LoVo (cell line): Measurements from ENCODE around the gene TEC.

Source experiments
- DNase-seq: peaks from one replicate; pipeline ENCODE4 v3.0.0-alpha.2; 2016; ENCODE audit warnings: low spot score

The TEC gene

DNA sequence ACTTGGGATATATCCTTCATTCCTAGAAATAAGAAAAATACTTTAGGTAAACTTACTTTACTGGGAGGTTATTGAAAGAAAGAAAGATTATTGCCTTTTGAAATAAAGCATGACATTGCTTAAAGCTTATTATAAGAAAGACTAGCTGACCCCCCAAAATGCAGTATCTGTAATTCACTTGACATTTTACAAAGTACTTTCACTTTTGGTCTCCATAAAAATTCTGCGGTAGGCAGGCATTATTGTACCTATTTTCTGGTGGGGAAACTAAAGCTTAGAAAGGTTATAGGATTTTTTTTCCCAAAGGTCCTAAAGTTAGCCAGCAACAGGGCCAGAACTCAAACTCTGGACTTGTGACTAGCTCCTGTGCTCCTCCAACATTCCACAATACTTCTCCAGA, 105.9 kb downstream of the TEC start:
- DNase-seq = no peak

DNA sequence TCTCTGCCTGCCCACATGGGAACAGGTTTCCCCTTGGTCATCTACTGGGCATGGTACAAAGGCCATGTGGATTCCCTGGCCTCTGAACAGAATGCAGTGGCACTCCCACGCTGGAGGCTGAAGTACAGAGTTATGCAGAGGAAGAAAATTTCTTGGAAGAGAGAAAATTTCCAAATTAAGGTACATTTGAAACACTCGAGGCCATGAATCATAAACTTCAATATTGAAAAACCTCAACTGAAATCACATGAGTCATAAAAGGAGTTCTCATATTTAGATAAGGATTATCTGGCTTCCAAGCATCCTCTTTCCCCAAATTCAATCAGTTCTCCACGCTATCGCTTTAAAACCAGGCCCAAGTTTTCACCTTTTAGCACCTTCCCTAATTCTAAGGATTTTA, 107.5 kb downstream of the TEC start:
- DNase-seq = no peak

DNA sequence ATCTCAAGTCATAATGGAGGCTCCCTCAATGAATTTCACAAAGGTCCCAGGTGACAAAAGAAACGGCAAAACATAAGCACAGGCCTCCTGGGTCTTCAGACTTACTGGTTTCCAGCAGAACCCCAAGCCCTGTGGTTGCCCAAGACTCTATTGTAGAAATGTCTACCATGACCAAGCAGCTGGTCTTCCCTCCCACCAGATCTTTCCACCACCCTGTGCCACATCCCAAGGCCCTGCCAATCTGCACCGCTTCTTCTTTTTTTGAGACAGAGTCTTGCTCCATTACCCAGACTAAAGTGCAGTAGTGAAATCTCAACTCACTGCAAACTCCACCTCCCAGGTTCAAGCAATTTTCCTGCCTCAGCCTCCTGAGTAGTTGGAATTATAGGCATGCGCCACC, 112.4 kb downstream of the TEC start:
- no peak for DNase-seq

DNA sequence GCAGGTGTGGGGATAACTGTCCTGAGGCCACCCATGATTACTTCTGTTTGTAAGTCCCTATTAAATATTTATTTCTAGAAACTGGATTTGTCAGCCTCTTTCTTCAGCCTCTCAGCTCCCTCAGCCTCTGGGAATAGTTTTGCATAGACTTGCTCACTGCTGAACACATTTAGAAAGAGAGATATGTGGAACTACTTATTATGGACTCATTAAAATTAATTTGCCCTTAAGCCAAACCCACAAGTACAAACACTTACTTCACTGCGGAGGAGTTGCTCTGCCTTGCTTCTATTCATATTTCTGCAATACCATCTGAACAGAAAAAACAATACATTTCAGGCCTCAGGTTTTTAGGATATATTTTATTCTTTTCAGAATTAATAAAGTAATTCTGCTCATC, 113.2 kb downstream of the TEC start:
- no peak for DNase-seq

DNA sequence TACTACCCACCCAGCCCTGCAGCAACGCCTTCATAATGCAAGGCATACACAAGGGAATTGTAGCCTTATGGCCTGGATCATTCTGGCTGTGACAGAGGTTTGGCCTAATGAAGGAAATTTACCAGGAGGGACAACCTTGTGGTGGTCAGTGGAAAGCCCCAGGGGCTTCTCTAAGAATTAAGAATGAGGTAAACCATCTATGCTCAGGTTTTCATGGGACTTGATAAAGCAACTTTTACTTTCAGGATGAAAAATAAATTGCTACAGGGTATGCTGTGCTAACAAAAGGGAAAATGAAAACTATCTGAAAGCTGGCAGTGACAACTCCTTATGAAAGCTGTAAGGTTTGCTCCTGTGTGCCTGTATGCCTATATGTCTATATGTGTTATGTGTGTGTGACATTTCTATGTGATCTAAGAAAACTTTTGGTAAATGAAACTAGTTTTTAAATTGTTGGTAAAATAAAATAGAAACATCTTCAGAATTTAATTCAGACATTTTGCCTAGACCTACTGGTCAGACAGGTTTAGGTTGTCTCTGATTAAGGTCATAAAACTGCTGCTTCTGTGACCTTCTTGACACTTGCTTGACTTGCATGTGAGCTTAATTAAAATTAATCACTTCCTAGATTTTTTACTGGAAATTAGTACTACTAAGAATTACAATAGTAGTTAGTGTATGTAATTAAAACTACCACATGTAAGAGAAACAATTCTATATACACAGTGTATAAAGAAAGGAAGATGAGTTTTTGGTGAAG, 115.7 kb downstream of the TEC start:
- no peak for DNase-seq

DNA sequence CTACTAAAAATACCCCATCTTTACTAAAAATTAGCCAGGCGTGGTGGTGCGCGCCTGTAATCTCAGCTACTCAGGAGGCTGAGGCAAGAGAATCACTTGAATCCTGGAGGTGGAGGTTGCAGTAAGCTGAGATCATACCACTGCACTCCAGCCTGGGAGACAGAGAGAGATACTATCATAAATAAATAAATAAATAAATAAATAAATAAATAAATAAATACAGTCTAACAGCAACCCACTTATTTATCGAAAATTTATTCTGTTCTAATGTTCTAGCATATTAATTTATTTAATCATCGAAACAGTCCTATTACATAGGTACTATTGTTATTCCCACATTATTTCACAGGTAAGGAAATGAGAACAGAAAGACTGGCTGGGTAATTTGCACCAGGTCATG, 117.4 kb downstream of the TEC start:
- no peak for DNase-seq

DNA sequence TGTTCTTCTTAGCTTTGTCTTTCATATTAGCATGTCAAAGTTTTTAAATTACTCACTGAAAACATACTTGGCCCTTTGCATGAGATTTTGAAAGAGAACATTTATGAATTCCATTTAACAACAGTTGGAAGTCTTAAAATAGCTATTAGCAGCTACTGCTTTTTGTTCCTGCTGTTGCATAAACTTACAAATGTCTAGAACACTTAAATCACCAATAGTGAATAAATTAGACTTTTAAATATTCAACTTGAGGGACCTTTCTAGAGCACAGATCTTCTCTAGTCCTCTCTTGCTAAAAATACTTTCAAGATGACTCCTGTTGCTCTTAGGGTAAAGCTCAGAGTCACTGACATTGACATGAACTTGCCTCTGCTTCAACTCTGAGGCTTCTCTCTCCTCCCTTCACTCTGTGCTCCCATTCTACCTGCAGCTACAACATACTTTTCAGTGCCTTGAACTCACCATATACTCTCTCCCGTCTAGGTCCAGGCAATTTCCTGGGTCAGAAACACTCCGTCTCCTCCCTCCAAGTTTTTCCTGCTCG, 119.7 kb downstream of the TEC start:
- DNase-seq = no peak

DNA sequence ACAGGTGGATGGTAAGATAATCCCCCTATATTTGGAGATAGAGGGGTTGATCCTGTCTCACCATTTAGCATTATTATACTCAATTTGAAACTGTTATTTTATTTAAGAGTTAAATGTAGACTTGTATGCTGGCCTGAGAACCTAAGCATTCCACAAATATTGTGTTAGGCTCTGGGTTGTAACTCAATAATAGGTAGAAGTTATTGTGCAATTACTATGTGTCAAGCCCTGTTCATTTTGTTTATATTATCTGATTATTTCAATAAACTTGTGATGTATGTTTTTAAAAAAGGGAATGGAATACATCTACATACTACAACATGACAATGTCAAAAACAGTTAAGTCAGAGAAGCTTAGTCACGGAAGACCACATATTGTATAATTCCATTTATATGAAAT, 122.0 kb downstream of the TEC start:
- no peak for DNase-seq

DNA sequence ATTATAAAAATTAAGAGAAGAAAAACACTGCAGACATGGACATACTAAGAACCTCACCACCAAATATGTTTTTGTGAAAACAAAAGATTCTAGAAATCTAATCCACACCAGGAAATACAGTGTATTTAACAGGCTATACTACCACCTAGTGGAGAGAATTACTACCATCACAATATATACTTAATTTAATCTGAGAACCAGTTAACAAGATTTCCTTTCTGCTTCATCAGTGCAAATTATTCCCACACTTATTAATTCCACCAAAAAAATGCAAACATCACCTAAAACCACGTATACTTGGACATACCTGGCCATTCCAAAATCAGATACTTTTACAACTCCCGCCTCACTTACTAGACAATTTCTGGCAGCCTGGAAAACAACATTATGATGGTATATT, 128.6 kb downstream of the TEC start:
- peak; percentile 43 for DNase-seq

DNA sequence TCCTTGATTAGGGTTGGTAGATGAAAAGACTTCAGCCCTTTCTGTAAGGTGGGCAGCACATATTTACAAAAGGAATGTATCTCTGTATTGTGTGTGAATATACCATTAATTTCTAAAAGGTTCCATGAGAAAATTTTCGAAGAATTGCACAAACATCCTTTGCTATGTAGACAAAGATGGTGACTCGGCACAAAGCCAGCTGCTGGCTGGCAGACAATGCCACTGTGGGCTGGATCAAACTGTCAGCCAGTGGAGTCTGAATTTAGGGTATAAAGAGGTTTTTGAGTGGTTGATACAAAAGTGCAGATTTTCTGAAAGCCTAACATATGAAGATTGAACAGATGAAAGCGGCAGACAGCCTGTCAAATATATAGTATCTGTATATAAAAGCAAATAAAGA, 129.9 kb downstream of the TEC start:
- no peak for DNase-seq

DNA sequence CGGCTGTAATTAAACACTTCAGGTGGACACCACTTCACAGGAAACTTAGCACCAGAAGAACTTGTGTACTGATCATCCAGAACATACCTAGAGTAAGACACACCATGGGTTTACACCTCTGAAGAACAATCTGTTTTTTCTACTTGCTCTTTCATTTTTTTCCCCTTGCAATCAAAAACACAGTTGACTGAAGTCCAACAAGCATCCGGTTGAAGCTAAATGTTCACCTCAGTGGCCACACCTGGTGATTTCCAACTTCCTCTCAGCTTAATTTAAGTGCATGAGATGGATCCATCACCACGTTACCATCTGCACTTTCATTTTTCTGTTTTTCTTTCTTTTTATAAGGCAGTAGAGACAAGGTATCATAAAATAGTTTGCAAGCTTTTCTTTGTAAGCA, 130.7 kb downstream of the TEC start:
- DNase-seq = no peak

DNA sequence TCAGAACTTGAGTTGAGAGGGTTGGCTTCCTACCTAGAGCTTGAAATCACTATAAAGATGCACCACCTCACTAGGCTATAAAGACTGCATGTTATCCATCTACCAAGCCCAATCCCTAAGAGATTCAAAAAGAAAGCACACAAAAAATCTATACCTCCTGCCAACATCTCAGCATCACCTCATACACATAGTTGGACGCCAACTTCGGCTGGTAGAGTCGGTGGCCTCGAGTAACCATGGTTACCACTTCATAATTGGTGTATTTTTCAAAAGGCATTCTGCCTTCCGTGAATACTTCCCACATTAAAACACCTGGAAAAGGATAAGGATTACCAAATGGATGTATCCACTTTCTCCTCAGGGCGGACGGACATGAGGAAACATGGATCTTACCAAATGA, 131.1 kb downstream of the TEC start:
- DNase-seq = no peak

DNA sequence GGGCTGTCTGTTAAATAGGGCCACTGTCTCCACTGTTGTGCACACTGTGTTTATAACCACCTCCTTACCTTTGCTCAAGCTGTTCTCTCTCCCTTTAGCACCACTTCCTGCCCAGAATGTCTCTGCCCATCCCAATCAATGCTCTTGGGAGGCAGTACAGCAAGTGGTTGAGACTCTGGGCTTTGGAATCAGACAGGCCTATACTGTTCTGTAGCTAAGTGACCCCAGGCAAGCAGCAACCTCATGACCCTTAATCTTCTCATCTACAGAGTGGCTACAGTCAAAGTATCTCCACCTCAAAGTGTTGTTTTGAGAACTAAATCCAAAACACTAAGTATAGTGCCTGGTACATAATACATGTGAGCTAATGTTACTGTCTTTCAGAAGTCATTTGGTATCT, 131.8 kb downstream of the TEC start:
- no peak for DNase-seq

DNA sequence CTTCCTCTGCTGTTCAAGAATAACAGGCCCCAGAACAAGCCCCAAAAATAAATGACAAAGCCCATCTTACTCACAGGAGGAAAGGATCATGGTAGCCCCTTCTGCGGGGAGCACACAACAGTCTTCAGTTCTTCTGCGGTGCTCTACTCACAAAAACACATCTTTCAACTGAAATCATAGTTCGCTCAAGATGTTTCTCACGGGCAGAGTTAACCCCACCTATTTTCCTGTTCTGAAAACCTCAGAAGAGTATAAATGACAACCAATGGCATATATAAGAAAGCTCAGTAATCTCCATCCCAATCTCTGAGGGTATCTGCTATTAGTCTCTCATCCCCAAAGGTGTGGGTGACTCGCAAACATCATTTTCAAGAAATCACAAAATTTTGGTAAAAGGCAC, 135.6 kb downstream of the TEC start, which contains the start of gene TXK:
Gene TXK, minus strand, starts transcription at position 170 of the 400 bp plus-strand sequence. Its CDS starts 80 bp downstream, at position 90.
- DNase-seq = no peak

DNA sequence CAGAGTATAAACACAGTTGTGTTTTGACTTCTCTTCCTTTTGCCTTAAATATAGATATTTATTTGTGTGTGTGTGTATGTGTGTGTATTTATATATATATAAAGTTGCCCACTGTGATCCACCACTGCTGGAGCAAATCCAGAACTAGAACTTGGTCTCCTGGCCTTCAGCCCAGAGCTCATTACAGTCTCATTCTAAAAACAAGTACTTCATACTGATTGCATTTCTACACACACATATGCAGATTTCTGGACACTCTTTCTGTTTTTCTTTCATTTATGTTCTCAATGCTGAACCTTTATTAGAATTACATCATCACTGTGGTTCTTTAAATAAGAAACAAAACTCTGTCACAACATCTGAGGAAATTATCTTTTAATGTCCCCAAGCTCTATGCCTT, 136.0 kb downstream of the TEC start:
- no peak for DNase-seq

DNA sequence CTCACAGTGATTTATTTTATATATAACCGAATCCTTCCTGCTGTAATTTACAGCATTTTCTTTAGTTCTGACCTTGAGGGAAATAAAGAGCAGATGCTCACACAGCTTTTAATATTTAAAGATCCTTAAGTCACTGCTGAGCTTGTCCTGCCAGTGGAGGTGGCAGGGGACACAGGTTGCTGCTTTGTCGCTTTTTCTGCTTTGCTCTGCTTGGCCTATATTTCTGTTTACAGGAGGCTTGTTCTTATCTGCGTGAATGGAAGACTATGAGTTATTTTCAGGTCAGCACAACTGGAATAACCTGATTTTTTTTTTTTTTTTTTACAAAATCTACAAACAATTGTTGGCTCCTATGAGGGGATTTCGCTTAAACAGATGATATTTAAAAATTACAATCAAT, 137.9 kb downstream of the TEC start:
- no peak for DNase-seq

DNA sequence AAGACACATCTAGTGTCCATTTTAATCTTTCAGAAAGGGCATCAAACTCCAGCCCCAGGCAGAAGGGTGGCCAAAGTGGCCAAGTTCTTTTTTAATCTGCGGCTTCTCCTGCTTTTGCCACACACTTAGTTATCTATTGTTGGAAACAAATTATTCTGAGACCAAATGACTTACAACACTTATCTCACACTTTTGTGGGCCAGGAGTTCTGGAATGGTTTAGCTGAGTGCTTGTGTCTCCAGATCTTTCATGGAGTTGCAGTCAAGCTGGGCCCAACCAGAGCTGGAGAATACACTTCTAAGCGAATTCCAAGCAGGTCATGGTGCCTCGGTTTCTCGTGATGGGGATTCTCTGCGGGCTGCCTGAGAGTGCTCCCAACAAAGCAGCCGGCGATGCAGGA, 139.5 kb downstream of the TEC start:
- DNase-seq = no peak

DNA sequence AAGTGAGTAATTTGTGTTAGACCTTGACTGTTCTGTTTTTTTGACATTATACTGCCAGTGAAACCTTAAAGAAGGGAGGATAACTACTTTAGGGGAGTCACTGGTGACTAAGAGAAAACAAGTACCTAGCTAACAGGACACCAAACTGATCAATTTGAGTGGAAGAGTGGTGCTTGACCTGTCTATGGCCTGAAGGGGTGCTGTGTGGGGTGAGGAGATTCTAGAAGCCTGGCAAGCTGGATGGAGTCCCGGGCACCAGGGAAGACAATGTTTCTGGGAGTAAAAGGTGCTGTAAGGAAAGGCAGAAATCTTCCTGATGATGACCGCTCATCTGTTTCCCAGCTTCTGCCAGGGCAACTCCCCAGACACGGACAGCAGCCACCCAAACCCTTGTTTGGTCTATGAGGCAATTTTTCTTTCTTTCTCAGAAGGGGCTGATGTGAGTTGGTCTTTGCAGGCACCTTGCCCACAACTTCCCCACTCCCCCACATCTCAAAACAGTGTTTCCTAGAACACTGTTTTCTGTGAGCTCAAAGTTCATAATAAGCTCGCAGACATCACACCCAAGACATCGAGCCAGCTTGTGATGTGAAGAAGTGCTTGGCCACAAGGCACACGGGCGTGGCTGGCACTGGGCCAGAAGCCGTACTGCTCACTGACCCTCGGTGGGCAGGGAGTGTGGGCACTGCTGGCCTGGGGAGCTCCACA, 140.2 kb downstream of the TEC start:
- peak; percentile 17 for DNase-seq

DNA sequence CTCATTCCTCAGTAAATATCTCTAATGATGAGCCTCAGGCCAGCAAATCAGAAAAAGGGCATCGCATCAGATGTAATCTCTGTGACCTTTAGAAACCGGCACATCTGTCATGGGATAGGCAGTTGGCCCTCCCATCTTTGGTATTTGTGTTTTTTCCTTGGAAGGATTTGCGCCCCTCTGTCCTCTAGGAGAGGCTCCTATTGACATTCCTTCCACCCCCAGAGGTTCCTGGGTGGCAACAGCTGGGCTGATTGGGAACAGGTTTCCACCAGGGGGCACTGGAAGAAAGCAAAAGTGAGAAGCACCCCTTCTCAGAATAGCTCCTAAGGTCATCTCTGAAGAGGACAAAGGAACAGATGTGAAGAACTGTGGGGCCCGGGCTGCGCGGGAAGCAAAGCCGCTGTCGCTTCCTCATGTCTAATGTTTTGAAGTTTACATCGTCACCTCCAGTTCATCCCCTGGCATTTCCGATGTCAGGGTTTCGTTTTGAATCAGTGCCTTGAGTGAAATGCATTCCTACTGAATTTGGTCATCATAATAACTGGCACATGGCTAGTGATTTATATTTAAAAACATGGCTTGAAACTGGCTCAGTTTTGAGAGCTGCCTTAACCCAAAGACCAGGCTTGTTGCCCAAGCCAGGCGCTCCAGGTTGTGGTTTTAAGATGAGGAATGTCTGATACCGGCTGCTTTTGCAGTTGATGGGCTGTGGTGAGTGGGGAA, 141.8 kb downstream of the TEC start:
- peak; percentile 61 for DNase-seq

DNA sequence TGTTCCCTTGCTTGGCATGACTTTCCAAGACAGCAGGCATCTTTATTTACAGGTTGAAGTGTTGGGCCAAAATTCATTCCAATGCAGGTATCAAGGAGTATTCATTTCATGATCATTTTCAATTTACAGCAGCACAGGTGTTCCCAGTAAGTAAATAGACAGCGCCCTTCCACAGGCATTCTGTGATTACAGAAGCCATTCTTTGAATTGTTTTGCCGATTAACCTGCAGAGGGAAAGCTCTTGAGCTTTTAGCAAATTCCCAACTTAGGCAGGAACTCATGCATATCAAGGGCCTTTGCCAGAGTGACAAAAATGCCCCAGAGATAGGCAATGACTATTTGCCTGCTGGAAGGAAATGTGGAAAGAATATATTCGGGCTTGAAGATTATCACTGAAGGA, 142.4 kb downstream of the TEC start:
- DNase-seq = no peak

DNA sequence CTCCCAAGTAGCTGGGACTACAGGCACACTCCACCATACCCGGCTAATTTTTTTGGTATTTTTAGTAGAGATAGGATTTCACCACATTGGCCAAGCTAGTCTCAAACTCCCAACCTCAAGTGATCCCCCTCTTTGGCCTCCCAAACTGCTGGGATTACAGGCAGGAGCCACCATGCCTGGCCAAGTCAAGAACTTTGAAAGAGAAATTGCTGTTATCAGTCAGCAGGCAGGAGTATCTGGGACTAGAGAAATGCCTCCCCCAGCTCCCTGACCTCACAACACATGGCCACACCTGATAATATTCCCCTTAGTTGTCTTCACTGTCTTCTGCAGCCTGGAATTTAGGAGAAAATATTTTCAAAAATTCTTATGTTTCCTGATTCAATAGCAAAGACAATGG, 143.0 kb downstream of the TEC start:
- no peak for DNase-seq

DNA sequence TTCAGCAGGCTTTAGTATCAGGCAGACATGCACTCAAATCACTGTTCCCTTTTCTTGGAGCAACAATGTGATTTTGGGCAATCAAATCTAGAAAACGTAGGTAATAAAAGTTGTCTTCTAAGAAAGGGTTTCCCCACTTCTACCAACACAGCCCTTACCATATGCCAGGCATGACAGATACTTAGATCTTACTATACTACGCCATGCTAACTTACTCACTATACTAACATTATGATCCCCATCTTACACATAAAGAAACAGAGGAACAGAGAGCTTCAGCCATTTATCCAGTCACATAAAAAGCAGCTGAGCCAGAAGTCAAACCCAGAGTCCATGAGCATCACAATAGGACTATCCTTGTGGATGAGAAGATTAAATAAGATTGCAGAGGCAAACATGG, 144.8 kb downstream of the TEC start:
- no peak for DNase-seq

DNA sequence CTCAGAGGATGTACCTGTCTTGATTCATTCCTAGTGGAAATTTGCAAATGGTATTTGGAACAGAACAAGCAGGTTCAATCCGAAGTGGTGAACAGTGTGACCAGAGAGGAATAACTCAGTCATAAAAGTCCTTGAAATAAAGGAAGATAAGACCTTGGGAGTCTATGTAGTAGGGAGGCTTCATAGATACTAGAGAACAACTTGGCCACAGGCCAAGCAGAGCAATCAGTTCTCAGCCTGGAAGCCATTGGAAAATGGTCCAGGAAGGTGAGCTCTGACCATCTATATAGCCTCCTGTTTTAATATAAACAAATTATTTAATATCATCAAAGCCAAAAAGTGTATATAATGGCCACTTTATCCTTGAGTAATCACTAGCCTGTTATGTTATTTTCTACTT, 146.9 kb downstream of the TEC start:
- no peak for DNase-seq
